ENCODE measurements around the gene EME2.

Gene EME2

GRCh38 chr16:1740234-1740633 is 32.4 kb upstream of the EME2 start:
- CTCF ChIA-PET = no interaction called here
- no peaks in the 10 kb centered on the region for H3K4me1 Mint-ChIP-seq
- peaks cover 6% of the 10 kb centered on the region for H3K36me3 Mint-ChIP-seq
- H3K27me3 Mint-ChIP-seq = no peaks in the 10 kb centered on the region
- H3K4me3 Mint-ChIP-seq = no peak overlapping the region
- H3K9me3 Mint-ChIP-seq = no peaks in the 10 kb centered on the region
- H3K27ac Mint-ChIP-seq = no peak overlapping the region
- DNase-seq = no peak

GRCh38 chr16:1740781-1741490 is 31.7 kb upstream of the EME2 start:
- no peak overlapping the region for H3K4me3 Mint-ChIP-seq

GRCh38 chr16:1741553-1742165 is 31.0 kb upstream of the EME2 start:
- H3K4me3 Mint-ChIP-seq = no peak overlapping the region
- no peak for DNase-seq
- H3K9me3 Mint-ChIP-seq = no peaks in the 10 kb centered on the region
- no peaks in the 10 kb centered on the region for H3K27me3 Mint-ChIP-seq
- no peak overlapping the region for H3K27ac Mint-ChIP-seq
- H3K36me3 Mint-ChIP-seq = peaks cover 6% of the 10 kb centered on the region
- H3K4me1 Mint-ChIP-seq = no peaks in the 10 kb centered on the region
- CTCF ChIA-PET = no interaction called here

More at GRCh38 chr16:1740781-1741490, 31.7 kb upstream of the EME2 start:
- no peaks in the 10 kb centered on the region for H3K9me3 Mint-ChIP-seq
- no peak overlapping the region for H3K27ac Mint-ChIP-seq
- no peaks in the 10 kb centered on the region for H3K27me3 Mint-ChIP-seq
- CTCF ChIA-PET = no interaction called here
- peaks cover 6% of the 10 kb centered on the region for H3K36me3 Mint-ChIP-seq
- no peaks in the 10 kb centered on the region for H3K4me1 Mint-ChIP-seq
- no peak for DNase-seq

GRCh38 chr16:1743376-1744337 is 29.0 kb upstream of the EME2 start:
- Mint-ChIP-seq H3K4me3 (no peak overlapping the region), H3K4me1 (no peaks in the 10 kb centered on the region), H3K36me3 (peaks cover 8% of the 10 kb centered on the region), H3K9me3 (no peaks in the 10 kb centered on the region), H3K27me3 (no peaks in the 10 kb centered on the region), H3K27ac (no peak overlapping the region)
- DNase-seq = no peak
- CTCF ChIA-PET = interaction anchor here (0.6 kb wide), 1 partner anchor 937 kb away, joined by 3 read pairs; no protein-coding TSS in a partner anchor

- no peaks in the 10 kb centered on the region for H3K27me3 Mint-ChIP-seq
- H3K36me3 Mint-ChIP-seq = peaks cover 12% of the 10 kb centered on the region
- no peaks in the 10 kb centered on the region for H3K9me3 Mint-ChIP-seq
- CTCF ChIA-PET = no interaction called here
- no peak overlapping the region for H3K27ac Mint-ChIP-seq
- H3K4me1 Mint-ChIP-seq = no peaks in the 10 kb centered on the region
- no peak overlapping the region for H3K4me3 Mint-ChIP-seq
- DNase-seq = no peak
Observed at GRCh38 chr16:1744338-1744840, 28.2 kb upstream of the EME2 start.

- H3K4me1 Mint-ChIP-seq = no peaks in the 10 kb centered on the region
- H3K4me3 Mint-ChIP-seq = no peak overlapping the region
- H3K36me3 Mint-ChIP-seq = peaks cover 12% of the 10 kb centered on the region
- CTCF ChIA-PET = interaction anchor here (1.2 kb wide), 1 partner anchor 21 kb away, joined by 3 read pairs; no protein-coding TSS in a partner anchor
- no peaks in the 10 kb centered on the region for H3K9me3 Mint-ChIP-seq
- no peak for DNase-seq
- H3K27ac Mint-ChIP-seq = no peak overlapping the region
- no peaks in the 10 kb centered on the region for H3K27me3 Mint-ChIP-seq
Observed at GRCh38 chr16:1745181-1745899, 27.3 kb upstream of the EME2 start.

- no peaks in the 10 kb centered on the region for H3K4me1 Mint-ChIP-seq
- no peak overlapping the region for H3K4me3 Mint-ChIP-seq
- CTCF ChIA-PET = interaction anchor here (1.2 kb wide), 1 partner anchor 21 kb away, joined by 3 read pairs; no protein-coding TSS in a partner anchor
- no peaks in the 10 kb centered on the region for H3K9me3 Mint-ChIP-seq
- no peak overlapping the region for H3K27ac Mint-ChIP-seq
- H3K36me3 Mint-ChIP-seq = peaks cover 12% of the 10 kb centered on the region
- DNase-seq = no peak
- no peaks in the 10 kb centered on the region for H3K27me3 Mint-ChIP-seq
Observed at GRCh38 chr16:1745900-1746692, 26.5 kb upstream of the EME2 start.

- Mint-ChIP-seq H3K4me3 (no peak overlapping the region), H3K36me3 (peaks cover 14% of the 10 kb centered on the region), H3K4me1 (no peaks in the 10 kb centered on the region), H3K27ac (no peak overlapping the region), H3K27me3 (no peaks in the 10 kb centered on the region), H3K9me3 (no peaks in the 10 kb centered on the region)
- CTCF ChIA-PET = interaction anchor here (1.2 kb wide), 1 partner anchor 22 kb away, joined by 3 read pairs; no protein-coding TSS in a partner anchor
- DNase-seq = no peak
Observed at GRCh38 chr16:1746693-1747195, 25.9 kb upstream of the EME2 start.

- no peaks in the 10 kb centered on the region for H3K4me1 Mint-ChIP-seq
- H3K36me3 Mint-ChIP-seq = peaks cover 16% of the 10 kb centered on the region
- no peak overlapping the region for H3K27ac Mint-ChIP-seq
- no peaks in the 10 kb centered on the region for H3K9me3 Mint-ChIP-seq
- no peak overlapping the region for H3K4me3 Mint-ChIP-seq
- CTCF ChIA-PET = no interaction called here
- no peak for DNase-seq
- no peaks in the 10 kb centered on the region for H3K27me3 Mint-ChIP-seq
Observed at GRCh38 chr16:1747934-1748333, 24.7 kb upstream of the EME2 start.

GRCh38 chr16:1749152-1750117 is 23.2 kb upstream of the EME2 start:
- Mint-ChIP-seq H3K9me3 (no peaks in the 10 kb centered on the region), H3K27me3 (no peaks in the 10 kb centered on the region), H3K36me3 (peaks cover 16% of the 10 kb centered on the region), H3K4me1 (no peaks in the 10 kb centered on the region), H3K27ac (no peak overlapping the region), H3K4me3 (no peak overlapping the region)
- no peak for DNase-seq
- CTCF ChIA-PET = interaction anchor here (1.2 kb wide), 1 partner anchor 26 kb away, joined by 3 read pairs; no protein-coding TSS in a partner anchor

GRCh38 chr16:1751946-1752345 is 20.7 kb upstream of the EME2 start:
- H3K4me3 Mint-ChIP-seq = no peak overlapping the region
- no peak overlapping the region for H3K27ac Mint-ChIP-seq
- CTCF ChIA-PET = no interaction called here
- DNase-seq = no peak
- H3K36me3 Mint-ChIP-seq = peaks cover 15% of the 10 kb centered on the region
- H3K4me1 Mint-ChIP-seq = peaks cover 9% of the 10 kb centered on the region
- no peaks in the 10 kb centered on the region for H3K27me3 Mint-ChIP-seq
- H3K9me3 Mint-ChIP-seq = no peaks in the 10 kb centered on the region

GRCh38 chr16:1752853-1753252 is 19.8 kb upstream of the EME2 start:
- no peak overlapping the region for H3K27ac Mint-ChIP-seq
- peaks cover 15% of the 10 kb centered on the region for H3K36me3 Mint-ChIP-seq
- no peak overlapping the region for H3K4me3 Mint-ChIP-seq
- H3K9me3 Mint-ChIP-seq = no peaks in the 10 kb centered on the region
- CTCF ChIA-PET = no interaction called here
- H3K4me1 Mint-ChIP-seq = peaks cover 18% of the 10 kb centered on the region
- no peak for DNase-seq
- no peaks in the 10 kb centered on the region for H3K27me3 Mint-ChIP-seq
